Spleen (tissue), 7 donors: Measurements from ENCODE around the gene PCED1B.

Source experiments
- CTCF ChIP-seq, 11 experiments: fragments of 200-600 bp in 7 of 11; fragments of 450-650 bp in 4 of 11; sonication (generic) in 4 of 11; IDR thresholded peaks in 8 of 11; conservative IDR thresholded peaks in 3 of 11; 1 replicate in 7 of 11; 2 replicates in 4 of 11; pipeline versions ENCODE4 v1.4.0 to v1.8.0; 2016 to 2021; ENCODE audit warnings: antibody characterized with exemption in 11 of 11, inconsistent platforms in 4 of 11, mild to moderate bottlenecking in 1 of 11
- POLR2A ChIP-seq, 3 donors: fragments of 450-650 bp; IDR thresholded peaks; one replicate each; pipeline ENCODE4 v1.5.1; 2017; ENCODE audit warnings: antibody characterized with exemption in 3 of 3, mild to moderate bottlenecking in 1 of 3
- POLR2AphosphoS5 ChIP-seq, 3 donors: sonication (generic); formaldehyde crosslinking; IDR thresholded peaks; one replicate each; pipeline ENCODE4 v1.5.1; 2017; ENCODE audit warnings: antibody characterized with exemption in 3 of 3
- donor health status: DM: no; HTN: no; CAD: no; lungs with moderate emphysema.
- donor health status: DM: no; HTN: no; CAD: no.
- donor health status: DM: no; HTN: no; CAD: no.

DNA sequence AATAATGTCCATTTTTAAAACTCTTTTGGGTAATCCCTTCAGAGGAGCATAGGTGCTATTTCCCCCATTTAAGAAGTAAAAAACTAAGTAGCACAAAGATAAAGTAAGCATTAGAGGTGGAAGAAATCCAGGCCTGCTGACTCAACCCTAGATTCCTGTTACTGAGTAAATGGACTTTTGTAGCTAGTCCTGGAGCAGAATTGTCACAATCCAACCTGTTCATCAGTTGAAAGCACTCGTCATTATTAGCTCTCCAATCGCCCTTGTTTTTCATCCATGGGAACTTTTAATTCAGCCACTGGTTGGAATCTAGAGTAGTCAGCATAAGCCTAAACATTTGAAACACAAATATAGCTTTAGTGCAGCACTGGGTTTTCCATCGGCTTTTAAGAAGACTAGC lies 139.8 kb downstream of the PCED1B start:
- TF ChIP-seq CTCF (IDR thresholded peaks at IDR 0.05 in 8 of 11, conservative IDR thresholded peaks at IDR 0.05 in 3 of 11) (no peak), POLR2A (IDR thresholded peaks at IDR 0.05) (no peak), POLR2AphosphoS5 (IDR thresholded peaks at IDR 0.05) (no peak)
